NCI-H146 (cell line): ENCODE measurements around the gene ASTN2.

Experiments used
- DNase-seq: peaks from one replicate; lab custom pipeline; 2025; lab: John Stamatoyannopoulos, UW

Gene ASTN2

DNA sequence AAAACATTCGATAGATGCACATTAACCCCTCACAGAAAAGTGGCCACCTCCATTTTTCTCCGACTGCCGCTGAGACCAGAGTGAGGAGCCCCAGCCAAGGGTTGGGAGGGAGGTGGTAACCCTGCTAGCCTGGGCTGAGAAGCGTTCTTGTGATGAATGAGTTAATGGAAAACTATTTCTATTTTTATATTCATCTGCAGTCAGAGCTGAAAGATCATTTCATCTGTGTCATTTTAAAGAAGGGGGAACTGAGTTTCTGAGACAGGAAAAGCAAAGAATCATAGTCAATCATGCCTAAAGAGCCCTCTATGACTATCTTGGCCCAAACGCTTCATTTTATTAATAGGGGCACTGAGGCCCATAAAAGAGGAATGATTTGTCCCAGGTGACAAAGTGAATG lies 1031.7 kb downstream of the ASTN2 start:
- DNase-seq: no peak

DNA sequence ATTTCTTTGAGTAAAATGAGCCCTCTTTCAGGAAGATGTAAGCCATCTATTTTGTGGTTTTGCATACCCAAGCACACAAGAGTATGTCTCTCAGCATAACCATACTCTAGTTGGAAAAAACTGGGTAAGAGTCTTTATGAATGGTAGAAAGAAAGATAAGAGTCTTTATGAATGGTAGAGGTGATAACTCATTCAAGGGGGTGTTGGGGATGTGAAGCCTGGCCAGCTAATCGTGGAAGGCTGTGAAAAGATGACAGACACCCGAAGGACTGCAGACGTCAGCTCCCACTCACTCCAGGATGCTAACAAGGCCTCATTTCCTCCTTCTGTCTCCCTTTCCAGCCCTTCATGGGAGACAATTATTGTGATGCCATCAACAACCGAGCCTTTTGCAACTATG lies 1032.8 kb downstream of the ASTN2 start:
- no peak for DNase-seq

DNA sequence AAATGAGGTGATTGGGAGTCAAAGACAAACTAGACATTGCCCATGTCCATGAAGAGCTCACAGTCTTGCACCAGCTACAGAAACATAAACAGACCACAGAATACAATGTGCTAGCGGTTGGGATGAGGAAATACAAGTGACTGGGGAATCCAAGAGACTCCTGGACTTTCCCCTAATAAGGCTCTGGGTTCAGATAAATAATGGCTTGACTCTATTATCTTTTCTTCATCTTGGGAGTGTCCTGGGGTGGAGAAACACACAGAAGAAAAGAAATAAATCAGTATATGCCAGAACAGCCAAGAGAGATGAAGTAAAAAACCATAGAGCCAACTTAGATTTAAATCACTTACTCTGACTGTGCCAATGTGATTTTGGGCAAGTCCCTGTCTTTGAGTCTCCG lies 1033.5 kb downstream of the ASTN2 start:
- no peak for DNase-seq

DNA sequence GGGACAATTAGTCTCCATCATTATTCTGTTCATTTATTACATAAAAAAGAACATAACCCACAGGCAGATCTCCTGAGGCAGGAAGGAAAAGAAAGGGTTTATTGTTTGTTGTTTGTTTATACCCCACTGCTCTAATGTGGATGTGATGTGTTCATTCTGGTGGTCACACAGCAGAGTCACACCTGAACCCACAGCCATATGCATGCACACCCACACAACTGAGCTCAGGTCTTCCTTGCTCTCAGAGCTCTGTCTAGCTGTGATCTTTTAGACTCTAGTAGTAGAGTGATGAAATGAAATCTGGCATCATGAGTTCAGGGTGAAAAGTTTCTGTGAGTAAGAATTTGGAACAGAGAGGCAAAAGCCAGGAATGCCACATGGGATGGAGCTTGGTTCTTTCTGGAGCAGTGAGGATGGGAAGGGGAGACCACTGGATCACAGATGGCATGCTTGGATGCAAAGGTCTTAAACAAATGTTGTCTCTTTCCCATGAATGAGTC lies 1034.3 kb downstream of the ASTN2 start:
- DNase-seq: no peak

DNA sequence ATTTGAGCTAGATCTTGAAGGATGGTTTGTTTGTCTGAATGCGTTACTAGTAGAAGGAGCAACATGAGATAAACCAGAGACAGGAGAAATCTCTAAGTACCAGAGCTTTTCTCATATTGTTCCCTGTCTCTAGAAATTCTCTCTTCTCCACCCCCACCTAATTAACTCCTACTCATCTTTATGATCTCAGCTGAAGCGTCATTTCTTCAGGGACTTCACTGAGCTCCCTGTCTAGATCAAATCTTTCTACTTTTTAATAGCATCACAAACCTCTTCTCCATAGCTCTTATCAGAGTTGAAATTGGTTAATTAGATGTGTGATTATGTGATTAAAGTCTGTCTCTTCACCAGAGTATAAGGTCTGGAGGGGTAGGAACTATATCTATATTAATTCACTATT lies 1035.0 kb downstream of the ASTN2 start:
- DNase-seq: no peak

DNA sequence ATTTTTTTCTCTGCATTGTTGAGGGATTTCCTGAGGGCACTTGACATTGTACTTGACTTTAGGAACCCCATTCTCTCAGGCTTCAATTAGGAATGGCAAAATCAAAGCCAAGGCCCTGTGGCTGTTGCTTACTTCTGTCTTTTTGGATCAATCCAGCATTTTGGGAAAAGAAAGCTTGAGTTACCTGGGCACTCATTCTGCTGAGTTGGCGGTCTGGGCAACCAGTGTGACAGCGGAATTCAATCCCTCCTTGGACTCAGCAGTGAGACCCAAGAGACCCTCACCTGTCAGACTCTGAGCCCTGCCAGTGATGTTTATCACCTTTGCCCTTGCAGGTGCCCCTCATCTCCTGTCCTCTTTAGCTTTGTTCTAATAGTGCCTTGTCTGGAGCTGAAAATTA lies 1036.0 kb downstream of the ASTN2 start:
- no peak for DNase-seq

DNA sequence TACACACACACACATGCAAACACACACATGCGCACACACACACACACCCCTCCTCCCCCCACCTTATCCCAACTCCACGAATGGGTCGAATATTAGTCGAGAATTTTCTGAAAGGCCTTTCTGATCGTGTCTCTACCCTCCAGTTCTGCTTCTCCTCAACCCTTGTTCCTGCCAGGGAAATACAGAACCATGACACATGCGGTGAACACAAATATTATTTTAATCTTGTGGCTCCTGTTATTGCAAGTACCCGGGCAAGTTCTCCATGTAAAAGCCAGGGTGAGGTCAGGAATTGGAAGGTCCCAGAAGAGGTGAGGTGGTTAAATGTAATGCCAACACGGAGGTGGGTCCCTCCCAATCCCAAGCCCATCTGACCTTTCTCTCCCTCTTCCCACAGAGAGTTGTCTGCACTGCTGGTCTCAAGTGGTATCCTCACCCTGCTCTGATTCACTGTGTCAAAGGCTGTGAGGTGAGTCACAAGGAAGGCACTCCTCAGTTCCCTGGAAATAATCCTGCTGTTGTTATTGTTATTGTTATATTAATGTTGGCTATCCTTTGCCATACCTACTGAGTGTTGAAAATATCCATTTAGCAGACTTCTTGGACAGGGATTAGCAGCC lies 1037.6 kb downstream of the ASTN2 start:
- DNase-seq: no peak
